K562 (cell line): ENCODE measurements around the gene FIGLA. TPM values are rescaled to one million over a fixed set of nuclear protein-coding genes. Genes with fewer than 3 reads are reported as not detected.
A peak's percentile ranks its signal among the peaks of the same experiment; 100 is the strongest.

Source experiments
- ATAC-seq: fragments of 200-7000 bp; cut with Tn5 transposase; 3 replicates; pipeline ENCODE4 v1.9.1; 2020; ENCODE audit warnings: moderate library complexity
- BruUV-seq: library from RNA; stranded (reverse); fragments of 400-500 nt; replicated peaks from 2 replicates; lab custom pipeline; 2021; lab: Mats Ljungman, UMichigan
- CTCF ChIA-PET: fragments of 300-600 bp; formaldehyde crosslinking; extraction: SDS; loops from one replicate; lab custom pipeline; 2021; ENCODE audit warnings: low intra/inter-chr PET ratio; lab: Yijun Ruan, JAX
- POLR2A ChIA-PET: fragments of 300-600, 350-650 bp; sonication (Branson Sonifier 250); formaldehyde crosslinking; extraction: SDS; loops from one replicate; lab custom pipeline; 2021; ENCODE audit warnings: antibody characterized with exemption, inconsistent platforms; lab: Yijun Ruan, JAX
- DNase-seq, 4 experiments: peaks; one replicate each; pipeline versions ENCODE4 v3.0.0 to v3.0.0-alpha.2; 2011 to 2018; ENCODE audit warnings: low spot score in 3 of 4, mixed read lengths in 3 of 4; ENCODE audit errors: extremely low read depth in 1 of 4
- FAIRE-seq: peaks from 2 replicates; lab custom pipeline; 2011; peaks lifted over from hg19 to GRCh38; lab: Jason Lieb, UNC
- H2AFZ ChIP-seq: 2 replicates; pipeline ENCODE4 v1.6.0; 2011; ENCODE audit warnings: low read depth, low read length, control low read depth, inconsistent platforms
- H3K27ac ChIP-seq: fragments of 200-600 bp; 3 replicates; pipeline ENCODE4 v1.8.0; 2011; ENCODE audit warnings: low read depth, mild to moderate bottlenecking, control low read depth, inconsistent platforms, low read length, moderate library complexity, mixed read lengths; ENCODE audit errors: extremely low read depth
- H3K27me3 ChIP-seq, 2 experiments: fragments of 300-600 bp in 1 of 2; 2 replicates in 1 of 2; 3 replicates in 1 of 2; pipeline versions ENCODE4 v1.6.0 to v1.8.0; 2011; ENCODE audit warnings: inconsistent platforms in 2 of 2, low read length in 2 of 2, mild to moderate bottlenecking in 1 of 2, mixed read lengths in 1 of 2, moderate library complexity in 1 of 2; ENCODE audit not compliant: control insufficient read depth in 2 of 2, insufficient read depth in 2 of 2
- H3K36me3 ChIP-seq: fragments of 300-600 bp; 3 replicates; pipeline ENCODE4 v1.8.0; 2011; ENCODE audit warnings: mild to moderate bottlenecking, low read length, inconsistent platforms; ENCODE audit not compliant: control insufficient read depth, insufficient read depth
- H3K4me1 ChIP-seq, 2 experiments: fragments of 200-600 bp in 1 of 2; replicated peaks in 1 of 2; 2 replicates in 1 of 2; 3 replicates in 1 of 2; pipeline versions ENCODE4 v1.5.1 to v1.8.0; 2011; ENCODE audit warnings: inconsistent platforms in 2 of 2, low read length in 2 of 2, mild to moderate bottlenecking in 1 of 2, mixed read lengths in 1 of 2, moderate library complexity in 1 of 2; ENCODE audit not compliant: control insufficient read depth in 2 of 2, insufficient read depth in 2 of 2
- H3K4me2 ChIP-seq: 2 replicates; pipeline ENCODE4 v1.6.1; 2011; ENCODE audit warnings: low read length, control low read depth, inconsistent platforms, mixed read lengths; ENCODE audit not compliant: insufficient read depth
- H3K4me3 ChIP-seq: fragments of 200-600 bp; sonication (generic), shearing (Covaris generic); 2 replicates; pipeline ENCODE4 v1.5.1; 2016; ENCODE audit warnings: control low read depth, inconsistent platforms
- H3K79me2 ChIP-seq: fragments of 200-600 bp; 3 replicates; pipeline ENCODE4 v1.8.0; 2011; ENCODE audit warnings: low read length, inconsistent platforms; ENCODE audit not compliant: control insufficient read depth, insufficient read depth
- H3K9ac ChIP-seq, 2 experiments: 2 replicates each; pipeline versions ENCODE4 v1.6.0 to v1.6.1; 2011; ENCODE audit warnings: low read depth in 2 of 2, low read length in 2 of 2, control low read depth in 1 of 2, inconsistent platforms in 1 of 2, mild to moderate bottlenecking in 1 of 2, mixed read lengths in 1 of 2; ENCODE audit not compliant: insufficient read depth in 1 of 2
- H3K9me1 ChIP-seq: one replicate; pipeline ENCODE4 v1.6.0; 2011; ENCODE audit warnings: inconsistent platforms, mild to moderate bottlenecking, low read length, moderate library complexity; ENCODE audit not compliant: control insufficient read depth, insufficient read depth
- H3K9me3 ChIP-seq: replicated peaks from 2 replicates; pipeline ENCODE4 v1.5.1; 2011; ENCODE audit warnings: low read depth, low read length, inconsistent platforms; ENCODE audit not compliant: control insufficient read depth, insufficient read depth
- H4K20me1 ChIP-seq: replicated peaks from 2 replicates; pipeline ENCODE4 v1.6.1; 2011; ENCODE audit warnings: low read length, inconsistent platforms, mixed read lengths; ENCODE audit not compliant: control insufficient read depth, insufficient read depth
- ATF7 ChIP-seq: fragments of 450-650 bp; IDR thresholded peaks from 2 replicates; pipeline ENCODE4 v1.7.1; 2014; ENCODE audit warnings: mild to moderate bottlenecking, moderate library complexity
- GATAD2A ChIP-seq: fragments of 450-650 bp; IDR thresholded peaks from 2 replicates; pipeline ENCODE4 v1.6.1; 2017
- HDGF ChIP-seq: fragments of 450-650 bp; IDR thresholded peaks from 2 replicates; pipeline ENCODE4 v1.6.1; 2016
- JUNB ChIP-seq: fragments of 450-650 bp; formaldehyde crosslinking; conservative IDR thresholded peaks from 2 replicates; pipeline ENCODE4 v1.4.0; 2020; ENCODE audit warnings: mild to moderate bottlenecking
- PRMT5 ChIP-seq: sonication (generic); formaldehyde crosslinking; IDR thresholded peaks from 2 replicates; pipeline ENCODE4 v1.5.0; 2020; ENCODE audit warnings: missing genetic modification reagents
- RB1 ChIP-seq: fragments of 450-650 bp; IDR thresholded peaks from 2 replicates; pipeline ENCODE4 v1.6.1; 2017; ENCODE audit warnings: low read depth, mild to moderate bottlenecking
- SMAD2 ChIP-seq: fragments of 150-350 bp; IDR thresholded peaks from 2 replicates; pipeline ENCODE4 v1.6.1; 2014; ENCODE audit warnings: low read depth, mild to moderate bottlenecking, low read length
- SMARCB1 ChIP-seq: IDR thresholded peaks from 2 replicates; pipeline ENCODE4 v1.6.1; 2011; ENCODE audit warnings: improper control_type of control experiment, low read depth; ENCODE audit not compliant: insufficient read length
- SREBF2 ChIP-seq: sonication (generic); formaldehyde crosslinking; IDR thresholded peaks from 2 replicates; pipeline ENCODE4 v1.4.0; 2020; ENCODE audit warnings: mild to moderate bottlenecking, missing genetic modification reagents
- WHSC1 ChIP-seq: IDR thresholded peaks from one replicate; pipeline ENCODE4 v1.6.1; 2012; ENCODE audit warnings: low read length, control low read depth, inconsistent platforms
- ZC3H8 ChIP-seq: fragments of 450-650 bp; IDR thresholded peaks from 2 replicates; pipeline ENCODE4 v1.6.1; 2017
- ZNF165 ChIP-seq: fragments of 250-450 bp; sonication (Bioruptor Pico); IDR thresholded peaks from 2 replicates; pipeline ENCODE4 v1.4.0; 2020; ENCODE audit warnings: borderline replicate concordance
- ZNF217 ChIP-seq: sonication (generic); formaldehyde crosslinking; IDR thresholded peaks from 2 replicates; pipeline ENCODE4 v1.8.0; 2022; ENCODE audit warnings: mild to moderate bottlenecking, missing genetic modification reagents
- ZNF274 ChIP-seq: IDR thresholded peaks from 2 replicates; pipeline ENCODE4 v1.6.1; 2011; ENCODE audit warnings: low read depth, mild to moderate bottlenecking, low read length, moderate library complexity, borderline replicate concordance
- ZNF431 ChIP-seq: sonication (generic); formaldehyde crosslinking; IDR thresholded peaks from 2 replicates; pipeline ENCODE4 v1.8.0; 2022; ENCODE audit warnings: mild to moderate bottlenecking, missing genetic modification reagents
- whole genome bisulfite sequencing: fragments of 100-300 bp; shearing (Covaris generic); methylation state at CpG from one replicate; pipeline ENCODE4 v1.1.6; 2016; ENCODE audit warnings: low coverage, mixed read lengths; ENCODE audit not compliant: insufficient coverage; ENCODE audit errors: missing lambda C conversion rate; 5-methylcytosine and 5-hydroxymethylcytosine counted together
- in situ Hi-C: fragments of 300-500 bp; cut with MboI; formaldehyde crosslinking; loops from 4 replicates; pipeline ENCODE4 v1.15.0; 2018; ENCODE audit warnings: inconsistent platforms, mixed read lengths
- intact Hi-C: fragments of 100-400 bp; cut with micrococcal nuclease; formaldehyde crosslinking; loops from 2 replicates; pipeline ENCODE4 v1.14.2; 2022
- polyA plus RNA-seq, 8 experiments: library from polyadenylated mRNA; depleted of rRNA in 4 of 8; stranded (reverse) in 5 of 8; unstranded in 3 of 8; fragments of >200 nt; fragmentation: Nextera tagmentation in 2 of 8; fragmentation: Illumina TruSeq in 1 of 8; extraction: Ambion mirVana in 2 of 8; extraction: Trizol in 1 of 8; gene quantifications; 2 replicates each; pipeline versions ENCODE4 v1.2.1 to v1.2.3, GENCODE V29; 2011 to 2014; ENCODE audit warnings: inconsistent platforms in 1 of 8, missing spikeins in 1 of 8
- small RNA-seq: library from RNA; depleted of rRNA; stranded (forward); fragments of <200 nt; gene quantifications from one replicate; pipeline ENCODE3, GENCODE V24; 2014
- total RNA-seq, 7 experiments: library from RNA; depleted of rRNA in 6 of 7; stranded (reverse); fragments of >200 nt in 6 of 7; fragmentation: Illumina TruSeq in 2 of 7; extraction: Trizol in 2 of 7; gene quantifications; 2 replicates each; pipeline versions ENCODE4 v1.2.1 to v1.2.3, GENCODE V29; 2011 to 2021; ENCODE audit warnings: low replicate concordance in 1 of 7
- TF ChIP-seq, protein P1 (sequence below): sonication (generic); formaldehyde crosslinking; IDR thresholded peaks from 2 replicates; pipeline ENCODE4 v1.8.0; 2022; ENCODE audit warnings: missing genetic modification reagents, mild to moderate bottlenecking, moderate library complexity, borderline replicate concordance

The FIGLA gene
- total and polyA plus RNA-seq, 9 of the 15 experiments (the other 6 are each of a cell fraction or from before 2014, with no cell fraction given): not detected

DNA sequence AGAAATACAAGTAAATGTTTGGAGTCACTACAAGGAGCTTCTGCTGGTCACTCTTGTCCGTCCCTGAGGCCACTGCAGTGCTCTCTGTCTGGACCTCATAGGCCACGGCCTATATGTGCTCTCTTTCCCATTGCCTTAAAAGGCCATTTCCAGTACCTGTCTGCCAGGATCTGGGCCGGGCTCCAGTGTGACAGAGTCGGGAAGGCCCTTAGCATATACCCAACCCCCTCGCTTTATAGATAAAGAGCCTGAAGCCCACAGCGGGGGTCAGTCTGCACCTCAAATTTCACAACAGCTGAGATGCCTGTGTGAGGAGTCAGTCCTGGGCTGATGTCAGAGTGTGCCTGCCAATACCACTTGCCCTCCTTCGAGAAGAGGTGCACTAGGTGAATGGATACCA, 62.3 kb downstream of the FIGLA start:
- ChIA-PET CTCF (no interaction called here), POLR2A (interaction anchor here (0.6 to 1.2 kb wide), 3 partner anchors 8 to 14 kb away, joined by 3 to 4 read pairs (median 3); no protein-coding TSS in a partner anchor)
- no peaks in the 10 kb centered on the region for H3K27me3 ChIP-seq
- H3K4me3 ChIP-seq: no peak overlapping the region
- BruUV-seq: no TSS peak
- no peak overlapping the region for H3K4me2 ChIP-seq
- no peaks in the 10 kb centered on the region for H3K36me3 ChIP-seq
- H2AFZ ChIP-seq: no peak overlapping the region
- 60% methylated on average over 7 of the region's 7 CpGs for WGBS
- no peak for FAIRE-seq
- no peak overlapping the region for H3K27ac ChIP-seq
- in situ Hi-C loops: no loop called here
- ATAC-seq: no peak; the same call in 2 of the 3 replicates
- no peak for DNase-seq
- no peaks in the 10 kb centered on the region for H3K79me2 ChIP-seq
- H3K9me3 ChIP-seq: no peaks in the 10 kb centered on the region
- TF ChIP-seq JUNB (CRISPR knock-in tag) (no peak), ZC3H8 (no peak), ATF7 (no peak), ZNF274 (no peak), HDGF (no peak), ZNF165 (no peak), ZNF431 (no peak), SMAD2 (no peak), GATAD2A (no peak), ZNF217 (no peak), PRMT5 (no peak), SREBF2 (CRISPR knock-in tag) (no peak), WHSC1 (no peak), SMARCB1 (no peak), RB1 (no peak)
- TF ChIP-seq, protein P1, sequence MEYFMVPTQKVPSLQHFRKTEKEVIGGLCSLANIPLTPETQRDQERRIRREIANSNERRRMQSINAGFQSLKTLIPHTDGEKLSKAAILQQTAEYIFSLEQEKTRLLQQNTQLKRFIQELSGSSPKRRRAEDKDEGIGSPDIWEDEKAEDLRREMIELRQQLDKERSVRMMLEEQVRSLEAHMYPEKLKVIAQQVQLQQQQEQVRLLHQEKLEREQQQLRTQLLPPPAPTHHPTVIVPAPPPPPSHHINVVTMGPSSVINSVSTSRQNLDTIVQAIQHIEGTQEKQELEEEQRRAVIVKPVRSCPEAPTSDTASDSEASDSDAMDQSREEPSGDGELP (CRISPR knock-in tag): no peak
- H3K9ac ChIP-seq: 0 out of 4 replicates have a peak overlapping the region, but pooled peaks of 1 of the 2 experiments have one; percentile 54
- intact Hi-C loops: no loop called here
- H4K20me1 ChIP-seq: no peaks in the 10 kb centered on the region
- peaks cover 3 to 15% of the 10 kb centered on the region in 2 experiments; a peak in 3 of 5 replicates for H3K4me1 ChIP-seq
- no peaks in the 10 kb centered on the region for H3K9me1 ChIP-seq

Small RNA genes within 50 kb of the gene (small RNA-seq; reads per million reads assigned to genes)
- gene HMGN2P21: not detected

Other genes starting within 250 kb of the FIGLA start
Only the 7 nearest of the 8 such genes appear.
- 52.1 and 59.3 TPM in 2 replicates for gene ADD2, start 22.4 kb downstream of the FIGLA start, total RNA-seq (2014; rRNA removed)
- 18.1 and 19.1 TPM in 2 replicates for gene ADD2, start 22.4 kb downstream of the FIGLA start, total RNA-seq (2014; rRNA removed; fragmentation: Illumina TruSeq; extraction: Trizol)
- 17.9 and 19.7 TPM in 2 replicates for gene ADD2, start 22.4 kb downstream of the FIGLA start, total RNA-seq (2015; rRNA removed; fragmentation: Illumina TruSeq; extraction: Trizol)
- gene ADD2, start 22.4 kb downstream of the FIGLA start, total RNA-seq (2021): 59.6 and 63.0 TPM in 2 replicates
- gene ADD2, start 22.4 kb downstream of the FIGLA start, polyA plus RNA-seq (2011; rRNA removed): 15.0 and 36.2 TPM in 2 replicates
- 60.0 and 60.4 TPM in 2 replicates for gene ADD2, start 22.4 kb downstream of the FIGLA start, polyA plus RNA-seq (2014; fragmentation: Illumina TruSeq; extraction: Trizol)
- 1 to 10 TPM; 3.5 to 4.0 TPM for gene ADD2, start 22.4 kb downstream of the FIGLA start, polyA plus RNA-seq (2014; fragmentation: Nextera tagmentation; extraction: Ambion mirVana)
- 55.9 and 58.6 TPM in 2 replicates for gene ADD2, start 22.4 kb downstream of the FIGLA start, polyA plus RNA-seq (2014; rRNA removed)
- not detected in 2 replicates for gene CLEC4F, start 30.0 kb upstream of the FIGLA start, total RNA-seq (2014; rRNA removed)
- gene CLEC4F, start 30.0 kb upstream of the FIGLA start, total RNA-seq (2014; rRNA removed; fragmentation: Illumina TruSeq; extraction: Trizol): not detected in 2 replicates
- not detected in 2 replicates for gene CLEC4F, start 30.0 kb upstream of the FIGLA start, total RNA-seq (2015; rRNA removed; fragmentation: Illumina TruSeq; extraction: Trizol)
- gene CLEC4F, start 30.0 kb upstream of the FIGLA start, total RNA-seq (2021): not detected in 2 replicates
- gene CLEC4F, start 30.0 kb upstream of the FIGLA start, polyA plus RNA-seq (2011; rRNA removed): not detected in 2 replicates
- not detected in 2 replicates for gene CLEC4F, start 30.0 kb upstream of the FIGLA start, polyA plus RNA-seq (2014; fragmentation: Illumina TruSeq; extraction: Trizol)
- gene CLEC4F, start 30.0 kb upstream of the FIGLA start, polyA plus RNA-seq (2014; fragmentation: Nextera tagmentation; extraction: Ambion mirVana): not detected
- not detected in 2 replicates for gene CLEC4F, start 30.0 kb upstream of the FIGLA start, polyA plus RNA-seq (2014; rRNA removed)
- gene CD207, start 45.2 kb upstream of the FIGLA start, total RNA-seq (2014; rRNA removed): 0.08 TPM in 1 of 2 replicates, not detected in the other
- not detected in 2 replicates for gene CD207, start 45.2 kb upstream of the FIGLA start, total RNA-seq (2014; rRNA removed; fragmentation: Illumina TruSeq; extraction: Trizol)
- gene CD207, start 45.2 kb upstream of the FIGLA start, total RNA-seq (2015; rRNA removed; fragmentation: Illumina TruSeq; extraction: Trizol): not detected in 2 replicates
- not detected in 2 replicates for gene CD207, start 45.2 kb upstream of the FIGLA start, total RNA-seq (2021)
- not detected in 2 replicates for gene CD207, start 45.2 kb upstream of the FIGLA start, polyA plus RNA-seq (2011; rRNA removed)
- gene CD207, start 45.2 kb upstream of the FIGLA start, polyA plus RNA-seq (2014; fragmentation: Illumina TruSeq; extraction: Trizol): not detected in 2 replicates
- not detected for gene CD207, start 45.2 kb upstream of the FIGLA start, polyA plus RNA-seq (2014; fragmentation: Nextera tagmentation; extraction: Ambion mirVana)
- gene CD207, start 45.2 kb upstream of the FIGLA start, polyA plus RNA-seq (2014; rRNA removed): not detected in 2 replicates
- gene VAX2, start 109.9 kb upstream of the FIGLA start, total RNA-seq (2014; rRNA removed): not detected in 2 replicates
- gene VAX2, start 109.9 kb upstream of the FIGLA start, total RNA-seq (2014; rRNA removed; fragmentation: Illumina TruSeq; extraction: Trizol): not detected in 2 replicates
- not detected in 2 replicates for gene VAX2, start 109.9 kb upstream of the FIGLA start, total RNA-seq (2015; rRNA removed; fragmentation: Illumina TruSeq; extraction: Trizol)
- not detected in 2 replicates for gene VAX2, start 109.9 kb upstream of the FIGLA start, total RNA-seq (2021)
- not detected in 2 replicates for gene VAX2, start 109.9 kb upstream of the FIGLA start, polyA plus RNA-seq (2011; rRNA removed)
- not detected in 2 replicates for gene VAX2, start 109.9 kb upstream of the FIGLA start, polyA plus RNA-seq (2014; fragmentation: Illumina TruSeq; extraction: Trizol)
- gene VAX2, start 109.9 kb upstream of the FIGLA start, polyA plus RNA-seq (2014; fragmentation: Nextera tagmentation; extraction: Ambion mirVana): not detected
- not detected in 2 replicates for gene VAX2, start 109.9 kb upstream of the FIGLA start, polyA plus RNA-seq (2014; rRNA removed)
- gene ATP6V1B1, start 145.3 kb upstream of the FIGLA start, total RNA-seq (2014; rRNA removed): not detected in 2 replicates
- gene ATP6V1B1, start 145.3 kb upstream of the FIGLA start, total RNA-seq (2014; rRNA removed; fragmentation: Illumina TruSeq; extraction: Trizol): not detected in 2 replicates
- gene ATP6V1B1, start 145.3 kb upstream of the FIGLA start, total RNA-seq (2015; rRNA removed; fragmentation: Illumina TruSeq; extraction: Trizol): not detected in 2 replicates
- gene ATP6V1B1, start 145.3 kb upstream of the FIGLA start, total RNA-seq (2021): not detected in 2 replicates
- gene ATP6V1B1, start 145.3 kb upstream of the FIGLA start, polyA plus RNA-seq (2011; rRNA removed): not detected in 2 replicates
- gene ATP6V1B1, start 145.3 kb upstream of the FIGLA start, polyA plus RNA-seq (2014; fragmentation: Illumina TruSeq; extraction: Trizol): not detected in 2 replicates
- not detected for gene ATP6V1B1, start 145.3 kb upstream of the FIGLA start, polyA plus RNA-seq (2014; fragmentation: Nextera tagmentation; extraction: Ambion mirVana)
- not detected in 2 replicates for gene ATP6V1B1, start 145.3 kb upstream of the FIGLA start, polyA plus RNA-seq (2014; rRNA removed)
- 0.20 TPM in 1 of 2 replicates, not detected in the other for gene ANKRD53, start 188.0 kb upstream of the FIGLA start, total RNA-seq (2014; rRNA removed)
- not detected in 2 replicates for gene ANKRD53, start 188.0 kb upstream of the FIGLA start, total RNA-seq (2014; rRNA removed; fragmentation: Illumina TruSeq; extraction: Trizol)
- not detected in 2 replicates for gene ANKRD53, start 188.0 kb upstream of the FIGLA start, total RNA-seq (2015; rRNA removed; fragmentation: Illumina TruSeq; extraction: Trizol)
- 0.18 TPM in 1 of 2 replicates, not detected in the other for gene ANKRD53, start 188.0 kb upstream of the FIGLA start, total RNA-seq (2021)
- gene ANKRD53, start 188.0 kb upstream of the FIGLA start, polyA plus RNA-seq (2011; rRNA removed): not detected in 2 replicates
- not detected in 2 replicates for gene ANKRD53, start 188.0 kb upstream of the FIGLA start, polyA plus RNA-seq (2014; fragmentation: Illumina TruSeq; extraction: Trizol)
- gene ANKRD53, start 188.0 kb upstream of the FIGLA start, polyA plus RNA-seq (2014; fragmentation: Nextera tagmentation; extraction: Ambion mirVana): not detected
- not detected in 2 replicates for gene ANKRD53, start 188.0 kb upstream of the FIGLA start, polyA plus RNA-seq (2014; rRNA removed)
- 18.3 and 29.7 TPM in 2 replicates for gene TEX261, start 204.2 kb upstream of the FIGLA start, total RNA-seq (2014; rRNA removed)
- gene TEX261, start 204.2 kb upstream of the FIGLA start, total RNA-seq (2014; rRNA removed; fragmentation: Illumina TruSeq; extraction: Trizol): 44.2 and 46.1 TPM in 2 replicates
- gene TEX261, start 204.2 kb upstream of the FIGLA start, total RNA-seq (2015; rRNA removed; fragmentation: Illumina TruSeq; extraction: Trizol): 53.0 and 56.9 TPM in 2 replicates
- 55.3 and 60.4 TPM in 2 replicates for gene TEX261, start 204.2 kb upstream of the FIGLA start, total RNA-seq (2021)
- 50.1 and 99.5 TPM in 2 replicates for gene TEX261, start 204.2 kb upstream of the FIGLA start, polyA plus RNA-seq (2011; rRNA removed)
- gene TEX261, start 204.2 kb upstream of the FIGLA start, polyA plus RNA-seq (2014; fragmentation: Illumina TruSeq; extraction: Trizol): 99.5 and 110 TPM in 2 replicates
- 10 to 100 TPM; 11.9 to 16.7 TPM for gene TEX261, start 204.2 kb upstream of the FIGLA start, polyA plus RNA-seq (2014; fragmentation: Nextera tagmentation; extraction: Ambion mirVana)
- 51.9 and 64.0 TPM in 2 replicates for gene TEX261, start 204.2 kb upstream of the FIGLA start, polyA plus RNA-seq (2014; rRNA removed)